WERI-Rb-1 (cell line): Measurements from ENCODE around the gene DNM1.

Experiments
- DNase-seq: peaks from one replicate; pipeline ENCODE4 v3.0.0-alpha.2; 2020
- H3K27ac ChIP-seq: fragments of 250-450 bp; sonication (Bioruptor Pico); 2 replicates; pipeline ENCODE4 v1.5.1; 2020; ENCODE audit warnings: mild to moderate bottlenecking, moderate library complexity
- H3K27me3 ChIP-seq: fragments of 250-450 bp; sonication (Bioruptor Pico); 2 replicates; pipeline ENCODE4 v1.5.1; 2021; ENCODE audit warnings: mild to moderate bottlenecking, low read depth, moderate library complexity; ENCODE audit not compliant: insufficient read depth, severe bottlenecking
- H3K36me3 ChIP-seq: fragments of 250-450 bp; sonication (Bioruptor Pico); 2 replicates; pipeline ENCODE4 v1.5.1; 2020; ENCODE audit warnings: mild to moderate bottlenecking, moderate library complexity
- H3K4me3 ChIP-seq: 2 replicates; pipeline ENCODE4 v1.5.1; 2011; ENCODE audit warnings: low read depth, mild to moderate bottlenecking, control low read depth, low read length
- H3K9me3 ChIP-seq: fragments of 250-450 bp; sonication (Bioruptor Pico); 2 replicates; pipeline ENCODE4 v1.5.1; 2021; ENCODE audit warnings: mild to moderate bottlenecking, moderate library complexity; ENCODE audit not compliant: severe bottlenecking
- TF ChIP-seq, protein P1 (sequence below): IDR thresholded peaks from 2 replicates; pipeline ENCODE4 v1.5.1; 2011; ENCODE audit warnings: low read depth, mild to moderate bottlenecking, control low read depth, inconsistent platforms, low read length

DNM1 gene

DNA sequence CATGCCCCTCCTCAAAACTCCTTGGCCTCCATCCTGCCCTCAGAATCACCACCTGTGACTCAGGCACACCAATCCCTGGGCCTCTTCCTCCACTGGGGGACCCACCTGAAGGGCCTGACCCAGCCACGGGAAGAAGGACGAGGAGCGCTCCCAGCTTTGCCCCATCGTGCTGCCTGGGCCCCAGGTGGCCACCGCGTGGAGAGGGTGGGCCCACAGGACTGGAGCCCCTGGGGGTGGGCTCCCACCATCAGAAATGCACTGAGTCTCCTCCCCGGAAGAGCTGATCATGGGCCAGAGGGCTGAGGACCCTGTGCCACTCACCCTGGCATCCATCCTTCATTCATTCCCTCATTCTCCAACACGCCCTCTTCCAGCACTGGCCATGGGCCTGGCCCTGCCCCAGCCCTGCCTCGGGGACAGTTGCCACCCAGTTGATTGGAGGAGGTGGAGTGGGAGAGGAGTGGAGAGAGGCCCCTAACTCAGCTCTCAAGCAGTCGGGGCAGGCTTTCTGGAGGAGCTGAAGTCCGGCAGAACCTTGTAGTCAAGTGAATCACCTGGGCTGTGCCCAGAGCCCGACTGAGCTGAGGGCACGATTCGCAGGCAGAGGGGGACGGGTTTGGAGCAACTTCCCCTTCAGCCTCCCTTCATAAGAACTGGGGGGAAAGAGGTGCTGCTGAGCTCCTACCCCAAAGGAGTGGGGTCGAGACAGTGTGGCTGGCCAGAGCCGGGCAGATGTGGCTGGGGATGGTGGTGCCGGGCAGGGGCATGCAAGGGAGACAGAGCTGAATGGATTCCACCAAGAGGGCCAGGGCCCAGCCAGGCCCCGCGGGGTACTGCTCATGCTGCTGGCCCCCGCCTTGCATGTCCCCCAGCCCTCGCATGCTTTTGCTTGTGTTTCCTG lies 29.6 kb downstream of the DNM1 start:
- DNase-seq: no peak
- Histone ChIP-seq H3K27me3 (no peaks in the 10 kb centered on the region), H3K9me3 (no peaks in the 10 kb centered on the region), H3K4me3 (no peak overlapping the region), H3K27ac (no peak overlapping the region), H3K36me3 (peaks cover 63% of the 10 kb centered on the region)
- TF ChIP-seq, protein P1, sequence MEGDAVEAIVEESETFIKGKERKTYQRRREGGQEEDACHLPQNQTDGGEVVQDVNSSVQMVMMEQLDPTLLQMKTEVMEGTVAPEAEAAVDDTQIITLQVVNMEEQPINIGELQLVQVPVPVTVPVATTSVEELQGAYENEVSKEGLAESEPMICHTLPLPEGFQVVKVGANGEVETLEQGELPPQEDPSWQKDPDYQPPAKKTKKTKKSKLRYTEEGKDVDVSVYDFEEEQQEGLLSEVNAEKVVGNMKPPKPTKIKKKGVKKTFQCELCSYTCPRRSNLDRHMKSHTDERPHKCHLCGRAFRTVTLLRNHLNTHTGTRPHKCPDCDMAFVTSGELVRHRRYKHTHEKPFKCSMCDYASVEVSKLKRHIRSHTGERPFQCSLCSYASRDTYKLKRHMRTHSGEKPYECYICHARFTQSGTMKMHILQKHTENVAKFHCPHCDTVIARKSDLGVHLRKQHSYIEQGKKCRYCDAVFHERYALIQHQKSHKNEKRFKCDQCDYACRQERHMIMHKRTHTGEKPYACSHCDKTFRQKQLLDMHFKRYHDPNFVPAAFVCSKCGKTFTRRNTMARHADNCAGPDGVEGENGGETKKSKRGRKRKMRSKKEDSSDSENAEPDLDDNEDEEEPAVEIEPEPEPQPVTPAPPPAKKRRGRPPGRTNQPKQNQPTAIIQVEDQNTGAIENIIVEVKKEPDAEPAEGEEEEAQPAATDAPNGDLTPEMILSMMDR: no peak

DNA sequence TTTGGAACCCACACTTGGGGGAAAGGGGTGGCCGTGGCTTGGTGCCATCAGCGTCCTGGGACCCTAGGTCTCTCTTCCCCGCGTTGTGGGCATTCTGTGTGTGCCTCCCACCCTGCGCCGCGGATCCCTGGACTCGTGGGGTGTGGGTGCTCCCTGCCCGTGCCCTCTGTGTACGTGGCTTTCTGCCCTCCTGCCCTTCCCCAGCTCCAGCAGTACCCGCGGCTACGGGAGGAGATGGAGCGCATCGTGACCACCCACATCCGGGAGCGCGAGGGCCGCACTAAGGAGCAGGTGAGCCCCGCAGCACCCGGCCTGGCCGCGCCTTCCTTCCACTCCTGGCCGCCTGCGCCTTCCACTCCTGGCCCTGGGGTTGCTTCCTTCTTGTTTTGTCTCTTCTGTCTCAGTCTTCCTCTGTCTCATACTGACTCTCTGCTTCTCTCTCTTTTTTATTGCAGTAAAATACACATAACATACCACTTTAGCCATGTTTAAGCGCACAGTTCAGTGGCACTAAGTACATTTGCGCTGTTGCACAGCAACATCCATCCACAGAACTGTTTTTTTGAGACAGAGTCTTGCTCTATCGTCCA lies 30.7 kb downstream of the DNM1 start:
- Histone ChIP-seq H3K36me3 (peaks cover 61% of the 10 kb centered on the region), H3K27ac (no peak overlapping the region), H3K4me3 (no peak overlapping the region), H3K27me3 (no peaks in the 10 kb centered on the region), H3K9me3 (no peaks in the 10 kb centered on the region)
- TF ChIP-seq, protein P1: no peak
- DNase-seq: no peak

DNA sequence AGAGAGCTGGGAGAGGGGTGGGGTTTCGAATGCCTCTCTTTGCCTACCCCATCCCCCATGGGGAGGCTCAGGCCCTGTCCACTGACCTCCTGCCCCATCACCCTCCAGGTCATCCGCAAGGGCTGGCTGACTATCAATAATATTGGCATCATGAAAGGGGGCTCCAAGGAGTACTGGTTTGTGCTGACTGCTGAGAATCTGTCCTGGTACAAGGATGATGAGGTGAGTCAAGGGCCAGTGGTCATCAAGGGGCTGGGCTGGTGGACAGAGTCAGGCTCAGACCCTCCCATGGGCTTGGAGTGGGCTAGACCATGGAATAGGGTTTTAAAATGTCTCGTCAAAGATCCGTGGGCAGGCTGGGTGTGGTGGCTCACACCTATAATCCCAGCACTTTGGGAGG lies 38.9 kb downstream of the DNM1 start:
- Histone ChIP-seq H3K27ac (no peak overlapping the region), H3K27me3 (no peaks in the 10 kb centered on the region), H3K9me3 (no peaks in the 10 kb centered on the region), H3K4me3 (no peak overlapping the region), H3K36me3 (peaks cover 80% of the 10 kb centered on the region)
- DNase-seq: no peak
- TF ChIP-seq, protein P1: no peak

GRCh38 chr9:128242828-128243214 lies 39.6 kb downstream of the DNM1 start:
- H3K9me3 ChIP-seq: no peaks in the 10 kb centered on the region
- TF ChIP-seq, protein P1: no peak
- no peaks in the 10 kb centered on the region for H3K27me3 ChIP-seq
- DNase-seq: no peak
- no peak overlapping the region for H3K27ac ChIP-seq
- peaks cover 80% of the 10 kb centered on the region for H3K36me3 ChIP-seq
- no peak overlapping the region for H3K4me3 ChIP-seq

GRCh38 chr9:128243215-128244018 lies 40.2 kb downstream of the DNM1 start:
- H3K9me3 ChIP-seq: no peaks in the 10 kb centered on the region
- H3K4me3 ChIP-seq: no peak overlapping the region
- H3K27ac ChIP-seq: no peak overlapping the region
- TF ChIP-seq, protein P1: no peak
- no peak for DNase-seq
- no peaks in the 10 kb centered on the region for H3K27me3 ChIP-seq
- peaks cover 80% of the 10 kb centered on the region for H3K36me3 ChIP-seq
